GM18498 (cell line): ENCODE results near the gene PTPRE.

Experiments
- ATAC-seq: cut with Tn5 transposase; IDR thresholded peaks from one replicate; pipeline ENCODE4 v1.9.1; 2021; ENCODE audit warnings: mild to moderate bottlenecking, moderate library complexity; ENCODE audit not compliant: unreplicated experiment

PTPRE gene

DNA sequence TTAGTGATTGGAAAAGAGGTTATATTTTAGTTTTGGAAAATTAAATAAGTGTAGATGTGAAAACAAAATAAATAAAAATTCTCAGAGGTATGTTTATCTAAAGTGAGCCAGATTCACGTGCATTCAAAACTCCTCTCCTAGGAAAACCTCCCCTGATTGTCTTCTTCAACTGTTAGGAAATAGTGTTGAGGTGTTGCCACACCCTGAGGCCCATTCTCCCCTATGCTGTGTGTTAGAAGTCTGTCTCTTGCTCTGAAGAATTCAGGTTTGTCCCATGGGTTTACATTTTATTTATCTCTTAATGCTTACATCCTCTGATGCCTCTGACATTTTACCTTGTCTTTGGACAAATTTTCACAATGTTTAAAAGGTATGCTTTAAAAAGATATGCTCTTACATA is 40.3 kb downstream of the PTPRE start:
- ATAC-seq = no peak

GRCh38 chr10:127948791-127949190 is 41.9 kb downstream of the PTPRE start:
- no peak for ATAC-seq

DNA sequence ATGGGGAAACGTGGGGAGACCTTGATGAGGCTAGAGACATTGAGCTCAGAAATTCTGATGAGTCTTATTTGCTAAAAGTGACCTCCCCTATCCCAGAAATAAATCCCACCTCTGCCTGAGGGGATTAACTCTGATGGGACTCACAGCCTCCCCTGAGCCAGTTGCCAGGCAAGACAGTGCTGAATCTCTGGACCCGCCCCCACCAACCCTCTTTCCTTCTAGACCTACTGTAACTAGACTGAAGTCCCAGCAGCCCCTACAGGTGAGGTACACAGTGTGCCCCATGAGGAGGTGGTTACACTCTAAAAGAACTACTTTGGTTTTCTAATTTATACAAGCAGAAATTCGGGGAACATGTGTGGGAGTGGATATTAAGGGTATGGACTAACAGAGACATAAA is 42.9 kb downstream of the PTPRE start:
- no peak for ATAC-seq

DNA sequence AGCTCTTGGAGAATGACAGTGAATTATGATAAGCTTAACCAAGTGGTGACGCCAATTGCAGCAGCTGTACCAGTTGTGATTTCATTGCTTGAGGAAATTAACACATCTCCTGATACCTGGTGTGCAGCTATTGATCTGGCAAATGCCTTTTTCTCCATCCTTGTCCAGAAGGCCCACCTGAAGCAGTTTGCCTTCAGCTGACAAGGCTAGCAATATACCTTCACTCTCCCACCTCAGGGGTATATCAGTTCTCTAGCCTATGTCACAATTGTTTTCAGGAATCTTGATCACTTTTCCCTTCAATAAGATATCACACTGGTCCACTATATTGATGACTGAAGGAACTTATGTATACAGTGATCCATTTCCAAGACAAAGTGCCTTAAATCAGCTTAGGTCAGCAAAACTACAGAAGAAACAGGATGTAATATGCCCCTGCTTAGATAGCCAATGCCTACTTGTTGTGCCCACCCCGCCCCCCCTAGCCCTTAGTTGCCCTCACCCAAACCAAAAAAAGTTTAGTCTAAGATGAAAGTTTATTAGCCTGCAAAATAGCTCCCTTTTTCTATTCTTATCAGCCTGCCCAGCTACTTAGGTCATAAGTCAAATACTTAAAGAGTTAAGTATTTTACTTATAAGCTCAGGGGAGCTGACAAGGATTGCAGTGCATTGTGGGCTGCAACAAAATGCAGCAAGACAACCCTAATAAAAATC is 45.1 kb downstream of the PTPRE start:
- ATAC-seq = no peak

DNA sequence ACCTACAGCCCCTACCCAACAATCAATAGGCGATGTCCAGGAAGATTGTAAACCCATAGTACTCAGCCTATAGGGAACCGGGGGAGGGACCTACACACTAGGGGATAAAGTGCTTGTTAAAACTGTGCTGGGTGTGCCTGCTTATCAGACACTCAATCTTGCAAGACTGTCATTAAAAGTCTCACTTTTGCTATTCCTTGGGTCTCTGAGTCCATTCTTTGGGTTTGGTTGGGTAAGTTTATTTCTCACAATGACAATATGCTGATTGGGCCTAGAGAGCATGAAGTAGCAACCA is 45.6 kb downstream of the PTPRE start:
- no peak for ATAC-seq

DNA sequence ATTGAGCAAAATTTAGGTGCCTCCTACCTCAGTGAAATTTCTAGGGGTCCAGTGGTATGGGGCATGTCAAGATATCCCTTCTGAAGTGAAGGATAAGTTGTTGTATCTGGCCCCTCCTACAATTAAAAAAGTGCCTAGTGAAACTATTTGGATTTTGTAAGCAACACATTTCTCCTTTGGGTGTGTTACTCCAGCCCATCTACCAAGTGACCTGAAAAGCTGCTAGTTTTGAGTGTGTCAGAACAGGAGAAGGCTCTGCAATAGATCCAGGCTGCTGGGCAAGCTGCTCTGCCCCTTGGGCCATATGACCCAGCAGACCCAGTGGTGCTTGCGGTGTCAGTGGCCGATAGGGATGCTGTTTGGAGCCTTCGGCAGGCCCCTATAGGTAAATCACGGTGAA is 46.0 kb downstream of the PTPRE start:
- no peak for ATAC-seq

DNA sequence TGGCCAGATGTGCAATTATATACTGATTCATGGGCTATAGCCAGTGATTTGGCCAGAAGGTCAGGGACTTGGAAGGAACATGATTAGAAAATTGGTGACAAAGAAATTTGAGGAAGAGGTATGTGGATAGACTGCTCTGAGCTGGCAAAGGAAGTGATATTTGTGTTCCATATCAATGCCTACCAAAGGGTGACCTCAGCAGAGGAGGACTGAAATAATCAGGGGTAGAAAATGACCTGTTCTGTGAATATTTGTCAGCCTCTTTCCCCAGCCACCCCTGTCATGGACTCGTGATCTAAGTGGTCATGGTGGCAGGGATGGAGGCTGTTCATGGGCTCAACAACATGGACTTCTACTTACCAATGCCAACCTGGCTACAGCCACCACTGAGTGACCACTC is 47.0 kb downstream of the PTPRE start:
- ATAC-seq = no peak

DNA sequence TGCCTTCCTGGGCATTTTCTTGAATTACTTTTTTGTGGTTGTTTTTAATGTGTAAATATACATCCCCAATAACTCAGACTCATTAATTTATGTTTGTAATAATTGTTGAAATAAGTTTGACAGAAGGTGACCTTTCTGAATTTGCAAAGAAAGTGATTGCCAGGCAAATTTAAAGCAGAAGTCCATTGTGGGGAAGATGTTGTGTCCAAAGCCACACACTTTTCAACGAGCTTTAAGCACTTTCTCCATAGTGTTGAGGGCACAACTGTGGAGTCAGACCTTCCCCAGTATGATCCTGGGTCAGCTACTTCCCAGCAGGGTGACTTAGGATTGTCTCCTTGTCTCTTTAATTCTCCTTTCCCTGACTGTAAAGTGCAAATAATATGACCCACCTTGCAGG is 52.5 kb downstream of the PTPRE start:
- no peak for ATAC-seq

DNA sequence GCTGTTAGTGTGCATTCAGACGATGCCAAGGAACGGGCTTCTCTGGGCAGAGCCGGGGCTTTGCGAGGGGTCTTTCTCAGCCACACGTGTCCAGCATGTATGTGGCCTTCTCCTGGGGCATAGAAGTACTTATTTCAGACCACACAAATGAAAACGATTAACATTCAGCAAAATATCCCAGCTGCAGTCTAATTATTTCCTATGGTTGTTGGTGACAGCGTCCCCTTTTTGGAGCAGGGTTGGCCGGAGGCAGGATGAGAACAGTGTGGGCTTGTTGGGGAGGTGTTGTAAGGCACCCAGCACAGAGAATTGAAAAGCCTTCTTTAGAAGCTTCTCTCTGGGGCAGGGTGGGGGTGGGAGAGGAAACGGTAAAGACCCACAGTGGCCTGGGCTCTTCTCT is 54.2 kb downstream of the PTPRE start:
- no peak for ATAC-seq

DNA sequence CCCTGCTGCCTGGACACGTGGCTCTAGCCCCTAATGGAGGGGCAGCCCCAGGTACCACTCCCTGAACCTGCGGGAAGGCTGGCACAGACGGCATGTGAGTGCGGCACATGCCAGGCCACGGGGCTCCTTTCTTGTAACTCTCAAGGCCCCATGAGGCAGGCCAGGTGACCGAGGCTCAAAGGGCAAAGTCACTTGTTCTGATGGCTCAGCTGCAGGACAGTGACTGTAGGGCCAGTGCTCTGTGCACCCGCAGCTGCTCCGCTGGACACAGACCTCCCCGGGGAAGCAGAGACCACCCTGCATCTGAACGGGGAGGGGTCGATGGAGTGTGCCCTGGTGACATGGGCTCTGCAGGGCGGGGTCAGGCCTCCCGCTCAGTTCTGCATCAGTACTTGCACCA is 55.3 kb downstream of the PTPRE start:
- no peak for ATAC-seq

DNA sequence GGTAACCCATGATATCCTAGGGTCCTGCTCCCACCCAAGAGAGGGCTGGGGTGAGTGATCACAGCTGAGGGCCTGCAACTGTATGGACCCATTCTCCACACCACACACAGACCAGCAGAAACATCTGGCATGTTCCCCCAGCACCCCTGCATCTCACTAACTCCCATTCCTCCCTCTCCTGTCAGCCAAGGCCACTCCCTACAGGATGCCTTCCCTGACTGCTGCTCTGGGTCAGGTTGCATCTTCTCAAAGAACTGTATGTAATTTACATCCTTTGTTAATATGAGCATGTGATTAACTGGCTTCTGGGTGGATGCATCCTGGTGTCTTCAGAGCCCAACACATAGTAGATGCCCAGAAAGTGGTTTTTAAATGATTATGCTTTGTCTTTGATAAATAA is 56.2 kb downstream of the PTPRE start:
- ATAC-seq = no peak

DNA sequence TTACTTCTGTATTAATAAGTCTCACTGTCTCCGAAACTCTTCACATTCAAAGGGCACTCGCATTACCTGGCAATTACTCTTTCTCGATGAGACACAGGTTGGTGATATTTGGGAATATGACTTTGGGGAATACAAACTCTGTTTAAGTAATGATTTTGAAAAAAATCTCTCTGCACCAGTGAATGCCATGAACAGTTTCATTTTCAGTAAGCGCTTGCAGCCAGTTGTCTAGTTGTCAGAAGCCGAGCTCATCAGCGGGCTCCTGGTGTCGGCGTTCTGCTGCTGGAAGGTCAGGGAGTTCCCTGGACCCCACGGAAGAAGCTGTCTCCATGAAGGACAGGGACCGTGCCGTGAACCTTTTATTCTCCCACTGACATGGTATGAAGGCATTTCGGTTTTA is 57.7 kb downstream of the PTPRE start:
- no peak for ATAC-seq

- no peak for ATAC-seq
Observed at GRCh38 chr10:127966875-127967274, 60.0 kb downstream of the PTPRE start.

DNA sequence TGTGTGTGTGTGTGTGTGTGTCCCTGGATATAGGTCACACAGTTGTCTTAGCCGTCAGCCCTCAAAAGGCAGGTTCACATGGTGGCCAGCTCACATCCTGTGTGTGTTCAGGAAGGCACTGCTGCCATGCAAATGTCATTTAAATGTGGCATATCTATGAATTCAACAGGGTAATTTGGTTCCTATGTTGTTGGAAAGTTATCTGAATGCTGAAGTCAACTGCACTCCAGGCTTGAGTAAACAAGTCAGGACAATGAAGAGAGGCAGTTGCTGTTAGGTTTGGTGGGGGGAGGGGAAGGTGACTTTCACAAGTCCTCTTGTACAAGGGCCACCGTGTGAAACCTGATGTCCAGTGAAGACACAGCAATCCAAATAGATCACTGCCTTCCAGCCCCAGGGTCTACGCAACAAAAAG is 61.1 kb downstream of the PTPRE start:
- no peak for ATAC-seq

- ATAC-seq = no peak
Observed at GRCh38 chr10:127968659-127969058, 61.8 kb downstream of the PTPRE start.

DNA sequence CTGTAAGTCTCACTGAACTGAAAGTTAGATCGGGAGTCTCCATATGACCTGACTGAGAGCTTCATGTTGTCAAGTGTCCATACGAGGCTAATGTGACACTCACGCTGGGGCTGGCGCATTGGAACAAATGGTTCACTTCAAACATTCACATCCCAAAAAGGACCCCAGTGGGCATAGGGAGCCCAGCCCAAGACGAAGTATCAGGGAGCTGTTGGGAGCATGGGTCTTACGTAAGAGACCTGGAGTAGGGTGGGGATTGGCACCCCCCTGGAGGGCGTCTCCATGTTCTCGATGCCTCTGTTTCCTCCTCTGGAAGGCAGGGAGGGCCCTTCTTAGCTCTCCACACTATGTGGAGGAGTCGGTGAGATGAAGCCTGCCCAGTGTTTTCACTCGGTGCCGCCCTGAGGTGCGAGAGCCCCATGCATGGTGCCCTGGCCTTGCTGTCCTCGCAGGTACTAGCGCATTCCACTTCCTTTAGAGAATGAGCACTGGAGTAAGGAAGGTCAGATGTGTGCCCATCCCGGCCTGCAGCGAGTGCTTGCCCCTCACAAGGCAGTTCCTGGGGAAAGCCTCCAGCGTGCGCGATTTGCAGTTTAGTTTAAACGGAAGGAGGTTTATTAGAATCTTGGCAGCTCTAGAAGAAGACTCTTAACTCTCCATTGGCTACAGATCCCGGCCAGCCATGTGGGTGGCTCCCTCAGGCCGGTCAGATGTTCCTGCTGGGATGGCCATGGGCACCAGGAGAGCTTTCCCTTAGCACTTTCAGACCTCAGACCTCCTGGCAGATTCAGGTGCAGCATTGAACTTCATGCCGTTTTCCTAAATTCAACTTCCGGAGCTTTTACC is 64.4 kb downstream of the PTPRE start:
- no peak for ATAC-seq

DNA sequence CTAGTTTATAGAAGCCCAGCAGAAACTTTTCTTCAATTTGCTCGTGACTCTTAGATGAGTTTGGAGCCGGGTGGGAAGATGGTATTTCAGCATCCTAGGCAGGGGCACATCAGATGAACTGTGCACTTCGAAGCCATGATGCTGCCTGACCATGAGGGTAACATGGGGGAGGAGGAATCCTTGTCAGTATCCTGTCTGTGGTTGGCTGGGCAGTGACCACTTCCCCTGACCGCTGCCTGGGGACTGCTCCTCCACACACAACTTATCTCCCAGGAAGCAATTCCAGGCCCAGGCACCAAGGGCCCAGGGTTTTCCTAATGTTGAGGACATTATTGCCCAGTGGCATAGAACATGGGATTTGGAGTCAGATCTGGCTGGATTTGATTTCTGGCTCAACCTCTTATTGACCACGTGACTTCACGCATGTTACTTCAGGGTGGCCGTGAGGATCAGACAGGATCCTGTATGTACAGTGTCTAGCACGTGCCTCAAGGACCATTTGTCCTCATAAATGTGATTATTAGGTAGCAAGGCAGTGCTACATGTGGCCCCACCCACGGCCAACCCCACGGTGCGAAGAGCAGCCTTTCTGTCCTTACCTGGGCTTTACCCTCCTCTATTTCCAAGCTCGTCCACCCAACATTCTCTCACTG is 65.2 kb downstream of the PTPRE start:
- ATAC-seq = no peak

GRCh38 chr10:127972751-127973357 is 66.0 kb downstream of the PTPRE start:
- no peak for ATAC-seq

- ATAC-seq = no peak
Observed at GRCh38 chr10:127973791-127974311, 66.9 kb downstream of the PTPRE start.

- no peak for ATAC-seq
Observed at GRCh38 chr10:127974911-127975310, 68.0 kb downstream of the PTPRE start.

- no peak for ATAC-seq
Observed at GRCh38 chr10:127976286-127976685, 69.4 kb downstream of the PTPRE start.
